GM19395 (cell line): ENCODE measurements around the gene AZGP1.
"Not testable (repeated sequence)": the region's sequence is repeated elsewhere in the genome, so short reads cannot be mapped to it uniquely, and the experiment has no call there.

Experiments
- ATAC-seq: cut with Tn5 transposase; IDR thresholded peaks from one replicate; pipeline ENCODE4 v1.9.1; 2021; ENCODE audit warnings: mild to moderate bottlenecking, moderate library complexity; ENCODE audit not compliant: unreplicated experiment

The AZGP1 gene

DNA sequence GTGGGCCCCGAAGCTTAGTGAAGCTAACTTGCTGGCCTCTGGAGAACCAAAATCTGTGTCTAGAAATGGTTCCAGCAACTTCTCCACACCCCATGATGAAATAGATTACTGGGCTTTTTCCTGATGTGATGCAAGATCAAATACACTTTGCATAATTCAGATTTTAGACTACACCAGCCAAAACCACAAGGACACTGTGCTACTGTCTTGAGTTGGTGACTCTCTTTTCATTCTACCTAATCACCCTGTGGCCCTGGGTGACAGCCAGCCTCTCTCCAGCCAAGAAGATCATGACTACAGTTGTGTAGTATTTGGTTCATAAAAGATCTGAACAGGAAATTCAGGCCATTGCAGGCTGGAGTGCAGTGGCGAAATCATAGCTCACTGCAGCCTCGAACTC is 22.2 kb downstream of the AZGP1 start:
- no peak for ATAC-seq

- ATAC-seq, result not testable (repeated sequence)
These were observed 23.2 kb downstream of the AZGP1 start for GRCh38 chr7:99952649-99953048.

DNA sequence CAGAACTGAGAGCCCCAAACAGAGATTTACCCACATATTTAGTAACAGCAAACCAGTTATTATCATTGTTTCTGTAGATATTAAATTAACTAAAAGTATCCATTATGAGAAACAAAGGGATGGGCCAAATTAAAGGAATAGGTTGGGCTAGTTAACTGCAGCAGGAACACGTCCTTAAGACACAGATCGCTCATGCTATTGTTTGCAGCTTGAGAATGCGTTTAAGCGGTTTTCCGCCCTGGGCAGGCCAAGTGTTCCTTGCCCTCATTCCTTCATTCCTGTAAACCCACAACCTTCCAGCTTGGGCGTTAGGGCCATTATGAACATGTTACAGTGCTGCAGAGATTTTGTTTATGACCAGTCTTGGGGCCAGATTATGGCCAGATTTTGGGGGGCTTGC is 25.0 kb downstream of the AZGP1 start:
- not testable (repeated sequence) for ATAC-seq

DNA sequence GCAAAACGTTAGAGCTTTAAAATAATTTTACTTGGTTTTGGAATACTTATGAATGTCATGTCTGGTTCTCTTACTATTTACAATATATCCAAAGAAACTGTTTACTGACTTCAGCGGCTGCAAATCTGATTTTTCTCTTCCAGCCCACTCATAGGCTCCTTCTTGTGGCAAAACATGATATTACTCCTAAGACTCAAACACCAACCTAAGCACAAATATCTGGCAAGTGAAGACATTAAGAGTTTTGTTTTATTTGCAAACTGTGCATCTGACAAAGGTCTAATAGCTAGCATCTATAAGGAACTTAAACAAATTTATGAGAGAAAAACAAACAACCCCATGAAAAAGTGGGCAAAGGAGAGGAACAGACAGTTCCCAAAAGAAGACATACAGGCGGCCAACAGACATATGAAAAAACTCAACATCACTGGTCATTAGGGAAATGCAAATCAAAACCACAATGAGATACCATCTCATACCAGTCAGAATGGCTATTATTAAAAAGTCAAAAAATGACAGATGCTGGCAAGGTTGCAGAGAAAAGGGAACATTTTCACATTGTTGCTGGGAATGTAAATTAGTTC is 26.1 kb downstream of the AZGP1 start:
- ATAC-seq, result no peak

DNA sequence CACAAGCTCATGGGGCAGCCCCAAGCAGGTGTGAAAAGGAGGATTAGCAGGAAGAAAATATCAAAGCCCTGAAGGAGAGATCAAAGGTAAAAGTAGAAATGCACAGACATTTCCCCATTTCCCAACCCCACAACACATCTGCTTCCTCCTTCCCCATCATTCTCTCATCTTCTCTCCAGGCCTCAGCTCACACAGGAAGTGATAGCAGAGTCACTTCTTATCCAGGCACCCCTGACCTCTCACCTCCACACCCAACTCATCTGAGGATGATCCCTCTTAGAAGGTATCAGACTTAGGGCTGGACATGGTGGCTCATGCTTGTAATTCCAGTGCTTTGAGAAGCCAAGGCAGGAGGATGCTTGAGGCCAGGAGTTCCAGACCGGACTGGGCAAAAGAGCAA is 28.2 kb downstream of the AZGP1 start:
- no peak for ATAC-seq

GRCh38 chr7:99944497-99945070 is 31.2 kb downstream of the AZGP1 start:
- ATAC-seq, result no peak

DNA sequence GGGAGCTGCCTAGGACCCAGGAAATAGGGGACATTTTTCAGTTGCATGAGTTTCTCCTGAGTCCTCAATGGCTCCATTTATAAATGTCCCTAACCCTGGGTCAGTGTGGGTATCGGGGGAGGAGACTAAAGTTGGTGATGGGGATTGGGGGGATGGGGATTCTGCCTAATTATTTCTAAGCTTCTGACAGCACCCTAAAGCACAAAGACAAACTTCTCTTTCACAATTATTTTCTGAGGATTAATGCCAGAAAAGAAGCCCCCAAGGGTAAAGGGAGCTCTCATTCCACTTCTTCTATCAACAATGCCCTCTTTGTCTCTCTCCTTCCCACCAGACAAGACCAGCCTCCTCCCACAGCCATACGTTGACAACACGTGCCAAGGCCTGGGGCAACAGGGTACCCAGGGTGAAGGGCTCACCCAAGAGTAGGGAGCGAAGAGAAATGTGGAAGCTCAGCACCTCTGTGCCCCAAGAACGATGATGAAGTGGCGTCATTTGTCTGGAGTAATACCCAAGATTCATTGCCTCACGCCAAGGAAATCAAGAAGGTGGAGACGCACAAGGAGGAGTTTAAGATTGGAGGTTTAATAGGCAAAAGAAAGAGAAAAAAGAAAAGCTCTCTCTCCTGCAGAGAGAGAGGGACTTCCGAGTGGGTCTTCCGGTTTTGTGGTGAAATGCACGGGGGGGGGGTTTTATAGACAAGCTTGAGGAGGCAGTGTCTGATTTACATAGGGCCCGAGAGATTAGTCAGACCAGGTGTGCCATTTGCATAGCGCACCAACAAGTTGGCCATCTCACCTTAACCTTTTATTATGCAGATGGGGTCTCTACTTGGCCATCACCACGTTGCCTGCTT is 32.0 kb downstream of the AZGP1 start:
- ATAC-seq, result no peak

GRCh38 chr7:99938296-99938695 is 37.5 kb downstream of the AZGP1 start:
- no peak for ATAC-seq

DNA sequence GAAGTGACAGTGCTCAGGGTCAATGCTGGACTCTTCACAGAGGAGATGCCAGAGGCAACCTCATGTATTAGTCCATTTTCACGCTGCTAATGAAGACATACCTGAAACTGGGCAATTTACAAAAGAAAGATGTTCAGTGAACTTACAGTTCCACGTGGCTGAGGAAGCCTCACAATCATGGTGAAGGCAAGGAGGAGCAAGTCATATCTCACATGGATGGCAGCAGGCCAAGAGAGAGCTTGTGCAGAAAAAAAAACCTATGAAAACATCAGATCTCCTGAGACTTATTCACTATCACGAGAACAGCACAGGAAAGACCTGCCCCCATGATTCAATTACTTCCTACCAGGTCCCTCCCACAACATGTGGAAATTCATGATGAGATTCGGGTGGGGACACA is 40.8 kb downstream of the AZGP1 start:
- ATAC-seq, result not testable (repeated sequence)

DNA sequence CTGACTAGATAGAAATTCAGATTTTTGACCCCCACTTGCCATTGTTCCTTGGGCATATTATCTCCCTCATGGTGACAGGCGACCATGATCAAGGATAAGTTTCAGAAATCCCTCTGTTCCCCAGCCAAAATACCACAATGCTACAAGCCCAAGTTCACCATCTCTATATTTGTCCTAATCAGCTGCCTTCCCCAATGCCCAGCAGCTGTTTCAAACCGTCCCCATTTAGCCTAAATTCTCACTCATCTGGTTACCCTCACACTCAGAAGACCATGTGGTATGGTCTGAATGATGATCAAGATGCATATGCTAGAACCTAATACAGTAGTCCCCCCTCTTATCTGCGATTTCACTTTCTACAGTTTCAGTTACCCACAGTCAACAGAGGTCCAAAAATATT is 45.5 kb downstream of the AZGP1 start:
- ATAC-seq, result no peak

- no peak for ATAC-seq
These were observed 46.1 kb downstream of the AZGP1 start for GRCh38 chr7:99929730-99930053.

DNA sequence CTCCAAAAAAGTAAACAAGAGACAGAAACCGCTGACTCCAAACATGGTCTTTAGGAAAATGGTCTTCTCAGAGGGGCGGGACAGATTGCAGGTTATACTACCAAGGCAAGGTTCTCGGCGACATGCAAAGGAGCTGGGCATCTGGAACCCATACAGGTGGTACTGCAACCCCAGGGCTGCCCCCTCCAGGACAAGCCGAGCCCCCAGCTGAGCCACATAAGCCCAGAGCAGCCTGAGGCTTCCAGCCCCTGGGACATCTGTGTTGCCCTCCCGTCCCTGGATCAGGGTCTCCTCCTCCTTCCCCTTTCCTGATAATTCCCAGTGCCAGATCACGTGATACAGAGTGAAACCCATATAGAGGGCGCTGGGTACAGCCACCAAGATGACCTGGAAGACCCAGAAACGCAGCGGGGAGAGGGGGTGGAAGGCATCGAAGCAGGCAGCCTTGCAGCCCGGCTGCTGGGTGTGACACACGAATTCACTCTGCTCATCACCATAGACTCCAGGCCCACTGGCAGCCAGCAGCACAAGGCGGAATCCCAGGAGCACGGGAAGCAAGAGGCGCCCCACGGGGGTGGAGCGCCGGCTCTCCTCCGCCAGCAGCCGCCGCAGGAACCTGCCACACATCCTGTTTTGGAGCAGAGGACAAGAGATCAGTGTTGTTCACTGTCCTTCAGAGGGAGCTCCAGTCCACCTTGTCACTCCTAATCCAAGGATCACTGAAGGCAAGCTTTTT is 46.7 kb downstream of the AZGP1 start, which contains the start of gene GJC3:
Gene GJC3 (minus strand): TSS at position 627 of the 736 bp plus-strand sequence. CDS start 0 bp downstream, at position 627.
- no peak for ATAC-seq

GRCh38 chr7:99928188-99928587 is 47.6 kb downstream of the AZGP1 start:
- ATAC-seq, result no peak

- no peak for ATAC-seq
These were observed 48.3 kb downstream of the AZGP1 start for GRCh38 chr7:99927536-99927935.

GRCh38 chr7:99926321-99926720 is 49.5 kb downstream of the AZGP1 start:
- ATAC-seq, result no peak

DNA sequence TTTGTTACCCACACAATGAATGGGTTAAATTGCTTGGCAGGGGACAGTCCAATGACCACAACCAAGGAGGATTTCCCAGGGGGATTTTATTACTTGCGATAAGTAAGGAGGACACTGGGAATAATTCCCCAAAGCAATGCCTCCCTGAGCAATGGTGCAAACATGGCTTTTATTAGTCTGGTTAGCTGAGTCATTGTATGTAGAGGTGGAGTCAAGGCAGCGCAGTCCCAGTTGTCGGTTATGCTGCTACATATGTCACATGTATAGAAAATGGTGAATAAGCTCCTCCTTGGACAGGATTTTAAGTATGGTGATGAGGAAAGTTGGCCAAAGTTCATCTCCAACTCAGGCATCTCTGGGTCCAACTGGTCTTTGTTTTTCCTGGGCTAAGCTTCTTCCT is 52.6 kb downstream of the AZGP1 start:
- ATAC-seq, result no peak

DNA sequence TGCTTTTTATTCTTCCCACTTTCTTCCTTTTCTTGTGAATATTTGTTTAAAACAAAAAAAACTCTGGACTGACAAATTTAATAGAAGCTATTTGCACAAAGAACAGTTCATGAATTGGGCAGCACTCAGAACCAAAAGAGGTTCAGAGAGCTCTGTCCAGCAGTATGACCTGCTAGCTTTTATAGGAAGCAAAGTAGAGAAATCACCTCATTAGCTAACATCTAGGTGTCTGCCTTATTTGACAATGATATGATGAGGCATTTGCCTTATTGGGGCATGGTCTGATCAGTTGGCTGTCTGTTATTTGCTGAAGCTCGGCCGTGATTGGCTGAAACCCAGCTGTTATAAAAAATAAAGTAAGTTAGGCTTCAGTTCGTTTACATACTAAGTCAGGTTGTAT is 55.7 kb downstream of the AZGP1 start:
- no peak for ATAC-seq

GRCh38 chr7:99919814-99920112 is 56.1 kb downstream of the AZGP1 start:
- no peak for ATAC-seq

GRCh38 chr7:99918959-99919813 is 56.6 kb downstream of the AZGP1 start, which contains the start of gene TRIM4:
Gene TRIM4, minus strand, starts transcription at chr7:99919530. Its CDS starts 129 bp downstream, at chr7:99919401.
- ATAC-seq, result peak; percentile 98
